ENCODE results near the gene NPIPB2.

NPIPB2 gene

GRCh38 chr16:11903906-11904305 lies 37.9 kb downstream of the NPIPB2 start:
- no peak for DNase-seq (ENCODE audit: low read depth in 2 of 3, low spot score in 2 of 3)

GRCh38 chr16:11901091-11901490 lies 40.8 kb downstream of the NPIPB2 start:
- no peak for DNase-seq (ENCODE audit: low read depth in 2 of 3, low spot score in 2 of 3)

- no peak for DNase-seq (ENCODE audit: low read depth in 2 of 3, low spot score in 2 of 3)
Observed at GRCh38 chr16:11896486-11897176, 45.2 kb downstream of the NPIPB2 start.

GRCh38 chr16:11893571-11893970 lies 48.3 kb downstream of the NPIPB2 start:
- no peak for DNase-seq (ENCODE audit: low read depth in 2 of 3, low spot score in 2 of 3)

GRCh38 chr16:11892761-11893160 lies 49.1 kb downstream of the NPIPB2 start:
- DNase-seq (ENCODE audit: low read depth in 2 of 3, low spot score in 2 of 3): no peak

- DNase-seq (ENCODE audit: low read depth in 2 of 3, low spot score in 2 of 3): no peak
Observed at GRCh38 chr16:11890231-11890965, 51.4 kb downstream of the NPIPB2 start.

- no peak for DNase-seq (ENCODE audit: low read depth in 2 of 3, low spot score in 2 of 3)
Observed at GRCh38 chr16:11886881-11887280, 55.0 kb downstream of the NPIPB2 start.

- no peak for DNase-seq (ENCODE audit: low read depth in 2 of 3, low spot score in 2 of 3)
Observed at GRCh38 chr16:11884035-11884434, 57.8 kb downstream of the NPIPB2 start.

- DNase-seq (ENCODE audit: low read depth in 2 of 3, low spot score in 2 of 3): no peak
Observed at GRCh38 chr16:11880007-11880406, 61.8 kb downstream of the NPIPB2 start.

- no peak for DNase-seq (ENCODE audit: low read depth in 2 of 3, low spot score in 2 of 3)
Observed at GRCh38 chr16:11877374-11877773, 64.5 kb downstream of the NPIPB2 start.
